VCaP (cell line): ENCODE data around the gene GPATCH3.

Experiments used
- H3K27ac ChIP-seq: fragments of 450-650 bp; 2 replicates; pipeline ENCODE4 v1.5.1; 2017
- TF ChIP-seq, protein P1 (sequence below): fragments of 450-650 bp; conservative IDR thresholded peaks from 2 replicates; pipeline ENCODE4 v1.5.1; 2017; ENCODE audit warnings: mild to moderate bottlenecking, moderate library complexity

The GPATCH3 gene

DNA sequence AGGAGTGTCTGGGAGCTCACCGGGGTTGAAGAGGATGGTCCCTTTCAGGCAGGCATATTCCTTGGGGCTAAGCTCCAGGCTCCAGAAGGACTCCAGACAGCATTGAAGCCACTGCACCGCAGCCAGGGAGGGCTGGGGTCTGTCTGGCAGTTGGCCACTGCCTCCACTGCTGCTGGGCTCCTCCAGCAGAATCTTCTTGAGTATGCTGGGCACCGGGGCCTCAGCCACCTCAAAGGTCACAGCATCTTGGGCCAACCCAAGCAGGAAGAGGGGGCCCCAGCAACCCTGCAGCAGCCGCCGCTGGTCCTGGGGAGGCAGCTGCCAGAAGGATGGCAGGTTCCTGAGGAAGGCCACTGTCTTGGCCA lies 13.1 kb upstream of the GPATCH3 start:
- TF ChIP-seq, protein P1, sequence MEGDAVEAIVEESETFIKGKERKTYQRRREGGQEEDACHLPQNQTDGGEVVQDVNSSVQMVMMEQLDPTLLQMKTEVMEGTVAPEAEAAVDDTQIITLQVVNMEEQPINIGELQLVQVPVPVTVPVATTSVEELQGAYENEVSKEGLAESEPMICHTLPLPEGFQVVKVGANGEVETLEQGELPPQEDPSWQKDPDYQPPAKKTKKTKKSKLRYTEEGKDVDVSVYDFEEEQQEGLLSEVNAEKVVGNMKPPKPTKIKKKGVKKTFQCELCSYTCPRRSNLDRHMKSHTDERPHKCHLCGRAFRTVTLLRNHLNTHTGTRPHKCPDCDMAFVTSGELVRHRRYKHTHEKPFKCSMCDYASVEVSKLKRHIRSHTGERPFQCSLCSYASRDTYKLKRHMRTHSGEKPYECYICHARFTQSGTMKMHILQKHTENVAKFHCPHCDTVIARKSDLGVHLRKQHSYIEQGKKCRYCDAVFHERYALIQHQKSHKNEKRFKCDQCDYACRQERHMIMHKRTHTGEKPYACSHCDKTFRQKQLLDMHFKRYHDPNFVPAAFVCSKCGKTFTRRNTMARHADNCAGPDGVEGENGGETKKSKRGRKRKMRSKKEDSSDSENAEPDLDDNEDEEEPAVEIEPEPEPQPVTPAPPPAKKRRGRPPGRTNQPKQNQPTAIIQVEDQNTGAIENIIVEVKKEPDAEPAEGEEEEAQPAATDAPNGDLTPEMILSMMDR = no peak
- peak overlapping the region; percentile 30 for H3K27ac ChIP-seq

DNA sequence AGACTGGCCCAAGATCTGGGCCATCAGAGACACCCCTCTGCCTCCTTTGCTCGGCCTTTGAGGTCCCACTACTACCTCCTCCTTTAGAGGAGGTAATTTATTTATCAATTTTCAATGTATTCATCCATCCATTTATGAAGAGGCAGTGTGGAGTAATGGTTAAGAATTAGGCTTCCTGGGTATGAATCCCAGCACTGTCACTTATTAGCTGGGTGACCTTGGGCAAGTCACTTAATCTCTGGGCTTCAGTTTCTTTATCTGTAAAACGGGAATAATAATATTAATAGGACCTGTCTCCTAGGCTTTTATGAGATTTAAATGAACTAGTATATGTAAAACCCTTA lies 11.9 kb upstream of the GPATCH3 start:
- H3K27ac ChIP-seq = no peak overlapping the region
- TF ChIP-seq, protein P1 = no peak

DNA sequence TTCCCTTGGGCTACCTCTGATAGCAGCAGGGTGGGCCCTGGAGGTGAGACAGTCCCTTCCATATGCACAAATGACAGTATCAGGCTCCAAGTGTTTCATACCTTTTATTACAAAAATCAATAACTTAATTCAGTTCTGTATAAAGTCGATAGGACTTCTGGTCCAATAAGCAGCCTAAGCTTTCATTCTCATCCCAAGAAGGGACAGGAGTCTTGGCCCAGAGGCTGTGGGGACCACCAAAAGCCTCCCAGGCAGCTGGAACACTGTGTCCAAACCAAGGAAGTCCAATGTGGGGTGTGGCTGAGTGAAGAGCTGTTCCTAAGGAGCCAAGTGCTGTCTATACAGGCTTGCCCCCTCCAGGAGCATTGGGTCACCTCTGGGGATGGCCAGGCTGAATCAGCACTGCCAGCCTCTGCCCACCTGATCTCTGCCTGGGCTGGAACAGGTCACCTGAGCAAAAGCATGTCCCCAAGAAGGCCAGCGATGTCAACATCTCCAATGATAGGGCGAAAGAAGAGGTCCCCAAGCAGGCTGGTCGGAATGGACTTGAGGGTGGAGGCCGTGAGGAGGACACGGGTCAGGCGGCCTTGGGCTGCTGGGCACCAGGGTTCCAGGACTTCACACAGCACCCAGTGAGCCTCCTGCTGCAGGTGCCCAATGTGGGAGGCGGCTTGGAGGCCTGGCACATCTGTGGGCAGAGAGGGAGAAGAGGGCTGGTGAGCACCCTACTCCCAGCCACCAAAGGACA lies 11.3 kb upstream of the GPATCH3 start:
- no peak overlapping the region for H3K27ac ChIP-seq
- TF ChIP-seq, protein P1 = no peak

DNA sequence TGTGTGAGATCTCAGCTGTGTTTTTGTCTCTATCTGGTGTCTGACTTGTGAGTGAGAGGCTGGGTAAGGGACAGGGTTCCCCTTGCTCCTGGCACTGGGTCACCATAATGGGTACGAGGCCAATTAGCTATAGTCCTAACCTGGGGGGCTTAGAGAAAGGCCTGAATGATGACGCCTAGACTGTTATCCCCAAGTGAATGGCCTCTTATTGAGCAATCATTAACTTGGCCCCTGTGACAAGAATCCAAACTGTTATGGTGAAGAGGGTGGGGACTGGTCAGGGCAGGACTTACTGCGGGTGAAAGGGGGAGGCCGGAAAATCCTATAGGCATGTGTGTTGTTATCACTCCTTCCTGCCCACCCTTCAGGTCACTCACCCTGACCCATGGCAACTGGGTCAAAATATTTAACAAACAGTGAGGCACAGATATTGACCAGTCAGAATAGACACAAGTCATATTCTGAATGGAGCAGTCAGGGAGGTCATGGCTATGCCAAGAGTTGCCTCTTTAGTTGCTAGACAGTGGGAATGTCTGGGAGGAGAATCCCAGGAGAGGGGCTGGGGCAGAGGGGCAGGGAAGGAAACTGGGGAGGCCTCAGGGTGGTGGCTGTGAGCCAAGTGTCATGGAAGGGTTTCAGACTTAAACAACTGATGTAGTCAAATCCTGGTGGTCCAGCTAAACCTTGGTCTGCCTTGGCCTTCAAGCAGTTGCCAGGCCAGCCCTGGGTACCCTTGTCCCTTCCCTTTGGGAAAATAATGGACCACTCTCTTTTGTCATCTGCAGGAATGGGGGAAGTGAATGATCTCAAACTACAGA lies 10.3 kb upstream of the GPATCH3 start:
- TF ChIP-seq, protein P1 = no peak
- no peak overlapping the region for H3K27ac ChIP-seq

DNA sequence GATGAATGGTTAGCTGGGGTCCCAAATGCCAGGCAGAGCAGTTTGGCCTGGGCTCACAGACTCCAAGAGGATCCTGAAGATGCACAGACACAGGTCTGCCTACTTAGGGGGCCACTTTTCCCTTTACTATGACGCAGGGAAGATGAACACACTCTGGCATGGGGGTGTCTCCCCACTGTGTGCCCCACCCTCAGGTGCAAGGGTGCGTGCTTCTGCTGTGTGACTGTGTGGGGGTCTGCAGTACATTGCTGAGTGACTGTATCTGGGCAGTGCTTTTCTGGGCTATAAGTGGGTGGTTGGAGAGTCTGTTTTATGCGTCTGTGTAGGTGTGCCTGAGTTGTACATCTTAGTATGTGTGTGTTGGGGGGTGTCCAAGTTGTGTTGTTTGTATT lies 9.7 kb upstream of the GPATCH3 start:
- TF ChIP-seq, protein P1 = no peak
- H3K27ac ChIP-seq = no peak overlapping the region

DNA sequence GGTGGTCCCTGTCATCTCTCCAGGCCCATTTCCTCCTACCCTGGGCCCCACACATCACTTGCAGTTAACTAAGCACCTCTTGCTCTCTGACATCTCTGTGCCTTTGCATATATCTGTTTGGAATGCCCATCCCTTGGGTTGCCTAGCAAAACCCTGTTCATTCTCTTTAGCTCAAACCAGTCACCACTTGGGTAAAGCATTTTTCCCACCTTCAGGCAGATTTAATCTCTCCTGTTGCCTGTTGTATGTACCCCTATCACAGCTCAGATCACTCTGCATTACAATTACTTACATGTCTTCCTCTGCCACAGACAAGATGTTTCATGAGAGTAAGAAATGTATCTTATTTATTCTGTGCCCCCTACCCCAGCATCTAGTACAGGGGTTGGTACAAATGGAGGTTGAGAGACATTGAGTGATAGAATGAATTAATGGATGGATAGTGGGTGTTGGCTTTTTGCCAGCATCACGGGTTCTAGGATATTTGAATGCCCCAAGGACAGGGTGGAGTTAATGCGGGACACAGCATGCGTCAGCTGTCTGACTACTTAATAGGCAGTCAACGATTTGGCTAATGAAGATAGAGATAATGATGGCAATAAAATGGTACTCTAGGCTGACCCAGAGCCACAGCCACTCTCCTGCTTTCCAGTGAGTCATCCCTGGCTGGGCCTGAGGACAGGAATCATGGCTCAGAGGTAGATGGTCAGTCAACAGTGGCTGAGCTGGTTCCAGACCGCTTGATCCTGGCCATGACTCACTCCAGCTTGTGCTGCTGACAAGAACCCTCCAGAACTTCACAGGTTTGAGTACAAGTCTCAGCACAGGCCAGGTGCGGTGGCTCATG lies 7.0 kb upstream of the GPATCH3 start:
- H3K27ac ChIP-seq = no peak overlapping the region
- TF ChIP-seq, protein P1 = no peak
